Measurements from ENCODE around the gene TMEM37. TPM values are rescaled to one million over a fixed set of nuclear protein-coding genes. Genes with fewer than 3 reads are reported as not detected.

The TMEM37 gene
- total RNA-seq, 1 donor from 2014 or later = 2.3 TPM

GRCh38 chr2:119405151-119405550 is 26.5 kb upstream of the TMEM37 start:
- H3K36me3 ChIP-seq = no peaks in the 10 kb centered on the region
- TF ChIP-seq CTCF (IDR thresholded peaks at IDR 0.05) = no peak
- no peaks in the 10 kb centered on the region for H3K9me3 ChIP-seq
- H3K27me3 ChIP-seq = no peaks in the 10 kb centered on the region
- intact Hi-C loops (cut with DNase I) = no loop called here
- H3K4me1 ChIP-seq = no peaks in the 10 kb centered on the region
- no peak for DNase-seq (ENCODE audit: low spot score in 2 of 2)
- H3K27ac ChIP-seq = no peak overlapping the region
- H3K4me3 ChIP-seq = no peak overlapping the region

- DNase-seq (ENCODE audit: low spot score in 2 of 2) = peak in 1 of 2 donors; percentile 74
- intact Hi-C loops (cut with DNase I) = loop anchor here (1.0 to 2.0 kb wide), 2 partner anchors 69 to 253 kb away; no protein-coding TSS in a partner anchor
- Histone ChIP-seq H3K4me1 (no peaks in the 10 kb centered on the region), H3K36me3 (no peaks in the 10 kb centered on the region), H3K4me3 (no peak overlapping the region), H3K9me3 (no peaks in the 10 kb centered on the region), H3K27ac (no peak overlapping the region), H3K27me3 (no peaks in the 10 kb centered on the region)
- TF ChIP-seq CTCF (IDR thresholded peaks at IDR 0.05) = peak; percentile 70 to 85 (median 77)
These were observed 24.0 kb upstream of the TMEM37 start for GRCh38 chr2:119407430-119408220.

- Histone ChIP-seq H3K4me3 (no peak overlapping the region), H3K27me3 (no peaks in the 10 kb centered on the region), H3K36me3 (no peaks in the 10 kb centered on the region), H3K4me1 (no peaks in the 10 kb centered on the region), H3K9me3 (no peaks in the 10 kb centered on the region), H3K27ac (no peak overlapping the region)
- no peak for DNase-seq (ENCODE audit: low spot score in 2 of 2)
- TF ChIP-seq CTCF (IDR thresholded peaks at IDR 0.05) = no peak
- intact Hi-C loops (cut with DNase I) = no loop called here
These were observed 23.4 kb upstream of the TMEM37 start for GRCh38 chr2:119408221-119408619.

GRCh38 chr2:119409506-119409905 is 22.1 kb upstream of the TMEM37 start:
- H3K27me3 ChIP-seq = no peaks in the 10 kb centered on the region
- no peaks in the 10 kb centered on the region for H3K9me3 ChIP-seq
- no peak overlapping the region for H3K4me3 ChIP-seq
- intact Hi-C loops (cut with DNase I) = no loop called here
- no peak for DNase-seq (ENCODE audit: low spot score in 2 of 2)
- H3K27ac ChIP-seq = no peak overlapping the region
- no peaks in the 10 kb centered on the region for H3K4me1 ChIP-seq
- no peaks in the 10 kb centered on the region for H3K36me3 ChIP-seq
- no peak for TF ChIP-seq CTCF (IDR thresholded peaks at IDR 0.05)

GRCh38 chr2:119414894-119415293 is 16.8 kb upstream of the TMEM37 start:
- intact Hi-C loops (cut with DNase I) = no loop called here
- no peaks in the 10 kb centered on the region for H3K27me3 ChIP-seq
- DNase-seq (ENCODE audit: low spot score in 2 of 2) = no peak
- no peak overlapping the region for H3K27ac ChIP-seq
- TF ChIP-seq CTCF (IDR thresholded peaks at IDR 0.05) = no peak
- no peaks in the 10 kb centered on the region for H3K9me3 ChIP-seq
- no peak overlapping the region for H3K4me3 ChIP-seq
- no peaks in the 10 kb centered on the region for H3K4me1 ChIP-seq
- H3K36me3 ChIP-seq = no peaks in the 10 kb centered on the region
